Liver (tissue), 9 donors: ENCODE measurements around the gene RIC3. TPM values are rescaled to one million over a fixed set of nuclear protein-coding genes. Genes with fewer than 3 reads are reported as not detected.

Source experiments
- DNase-seq: peaks from one replicate; pipeline ENCODE4 v3.0.0-alpha.2; 2017; ENCODE audit warnings: low spot score
- H3K27ac ChIP-seq, 2 donors: one replicate each; pipeline ENCODE4 v1.7.0; 2013; ENCODE audit warnings: inconsistent platforms in 2 of 2, low read length in 2 of 2, control low read depth in 1 of 2, low read depth in 1 of 2, mild to moderate bottlenecking in 1 of 2
- H3K27me3 ChIP-seq, 4 donors: one replicate each; pipeline versions ENCODE4 v1.6.1 to v1.7.0; 2013; ENCODE audit warnings: low read length in 3 of 4, inconsistent platforms in 1 of 4, mild to moderate bottlenecking in 1 of 4, moderate library complexity in 1 of 4; ENCODE audit not compliant: control insufficient read depth in 4 of 4, insufficient read depth in 4 of 4
- H3K36me3 ChIP-seq, 4 donors: one replicate each; pipeline versions ENCODE4 v1.6.1 to v1.7.0; 2013; ENCODE audit warnings: low read length in 3 of 4, mild to moderate bottlenecking in 3 of 4, low read depth in 1 of 4, moderate library complexity in 1 of 4; ENCODE audit not compliant: control insufficient read depth in 4 of 4, insufficient read depth in 3 of 4
- H3K4me1 ChIP-seq, 4 donors: one replicate each; pipeline versions ENCODE4 v1.6.1 to v1.7.0; 2013; ENCODE audit warnings: low read length in 3 of 4, mild to moderate bottlenecking in 3 of 4, moderate library complexity in 1 of 4; ENCODE audit not compliant: control insufficient read depth in 4 of 4, insufficient read depth in 4 of 4
- H3K4me3 ChIP-seq, 3 donors: one replicate each; pipeline versions ENCODE4 v1.6.1 to v1.7.0; 2013; ENCODE audit warnings: low read length in 3 of 3, control low read depth in 1 of 3, low read depth in 1 of 3, mild to moderate bottlenecking in 1 of 3
- H3K9ac ChIP-seq, 2 donors: one replicate each; pipeline ENCODE4 v1.7.0; 2013; ENCODE audit warnings: low read length in 2 of 2, mild to moderate bottlenecking in 2 of 2, moderate library complexity in 2 of 2, control low read depth in 1 of 2, low read depth in 1 of 2
- H3K9me3 ChIP-seq, 4 donors: one replicate each; pipeline versions ENCODE4 v1.6.1 to v1.7.0; 2013; ENCODE audit warnings: low read length in 3 of 4; ENCODE audit not compliant: control insufficient read depth in 4 of 4
- EGR1 ChIP-seq, 2 donors: IDR thresholded peaks; 2 replicates each; pipeline ENCODE4 v1.6.1; 2016 to 2018; ENCODE audit warnings: antibody characterized with exemption in 2 of 2, low read depth in 2 of 2
- FOXA1 ChIP-seq: IDR thresholded peaks from 2 replicates; pipeline ENCODE4 v1.6.1; 2016; ENCODE audit warnings: antibody characterized with exemption
- GABPA ChIP-seq, 2 donors: IDR thresholded peaks in 1 of 2; conservative IDR thresholded peaks in 1 of 2; 2 replicates each; pipeline ENCODE4 v1.6.1; 2016; ENCODE audit warnings: antibody characterized with exemption in 2 of 2, mild to moderate bottlenecking in 1 of 2, moderate library complexity in 1 of 2
- HNF4A ChIP-seq, 2 donors: conservative IDR thresholded peaks; 2 replicates each; pipeline ENCODE4 v1.6.1; 2016; ENCODE audit warnings: antibody characterized with exemption in 2 of 2, mild to moderate bottlenecking in 2 of 2
- HNF4G ChIP-seq: IDR thresholded peaks from 2 replicates; pipeline ENCODE4 v1.6.1; 2016; ENCODE audit warnings: antibody characterized with exemption
- JUND ChIP-seq, 2 donors: IDR thresholded peaks; 2 replicates each; pipeline ENCODE4 v1.6.1; 2016; ENCODE audit warnings: antibody characterized with exemption in 2 of 2
- NR2F2 ChIP-seq: IDR thresholded peaks from 2 replicates; pipeline ENCODE4 v1.6.1; 2016; ENCODE audit warnings: antibody characterized with exemption
- RAD21 ChIP-seq, 2 donors: IDR thresholded peaks; 2 replicates each; pipeline ENCODE4 v1.6.1; 2016; ENCODE audit warnings: antibody characterized with exemption in 2 of 2, mild to moderate bottlenecking in 2 of 2
- RXRA ChIP-seq, 2 donors: IDR thresholded peaks; 2 replicates each; pipeline ENCODE4 v1.6.1; 2017 to 2018; ENCODE audit warnings: antibody characterized with exemption in 2 of 2, mild to moderate bottlenecking in 1 of 2
- YY1 ChIP-seq: IDR thresholded peaks from 2 replicates; pipeline ENCODE4 v1.6.1; 2016; ENCODE audit warnings: antibody characterized with exemption, mild to moderate bottlenecking
- WGBS: extraction: QIAGEN DNeasy Blood & Tissue Kit; methylation state at CpG from one replicate; pipeline ENCODE4 v1.1.7; 2013; 5-methylcytosine and 5-hydroxymethylcytosine counted together
- polyA plus RNA-seq, 2 donors: library from polyadenylated mRNA; stranded (reverse) in 1 of 2; unstranded in 1 of 2; fragments of 200-250 nt in 1 of 2; fragments of >200 nt in 1 of 2; fragmentation: Nextera tagmentation in 1 of 2; extraction: Ambion mirVana in 1 of 2; gene quantifications; one replicate each; pipeline versions ENCODE4 v1.2.1 to v1.2.3, GENCODE V29; 2013 to 2015
- total RNA-seq, 2 donors: library from RNA; depleted of rRNA; stranded (reverse); fragments of >200 nt; gene quantifications; one replicate each; pipeline ENCODE4 v1.2.3, GENCODE V29; 2014
- TF ChIP-seq, protein P1 (sequence below): IDR thresholded peaks from 2 replicates; pipeline ENCODE4 v1.6.1; 2016; ENCODE audit warnings: antibody characterized with exemption
- TF ChIP-seq, protein P2 (sequence below): fragments of 150-350 bp; IDR thresholded peaks from 2 replicates; pipeline ENCODE4 v1.5.1; 2017; ENCODE audit warnings: improper control_type of control experiment, low read depth, low read length; ENCODE audit not compliant: missing input control
- TF ChIP-seq, protein P3 (sequence below): IDR thresholded peaks from 2 replicates; pipeline ENCODE4 v1.6.1; 2016; ENCODE audit warnings: antibody characterized with exemption, mild to moderate bottlenecking
- donor health status: healthy.
- donor health status: healthy.
- donor health status: healthy.
- donor health status: healthy.
- donor health status: healthy.

Gene RIC3
- total and polyA plus RNA-seq, 4 donors: 0.89 to 9.8 (median 4.5) TPM

DNA sequence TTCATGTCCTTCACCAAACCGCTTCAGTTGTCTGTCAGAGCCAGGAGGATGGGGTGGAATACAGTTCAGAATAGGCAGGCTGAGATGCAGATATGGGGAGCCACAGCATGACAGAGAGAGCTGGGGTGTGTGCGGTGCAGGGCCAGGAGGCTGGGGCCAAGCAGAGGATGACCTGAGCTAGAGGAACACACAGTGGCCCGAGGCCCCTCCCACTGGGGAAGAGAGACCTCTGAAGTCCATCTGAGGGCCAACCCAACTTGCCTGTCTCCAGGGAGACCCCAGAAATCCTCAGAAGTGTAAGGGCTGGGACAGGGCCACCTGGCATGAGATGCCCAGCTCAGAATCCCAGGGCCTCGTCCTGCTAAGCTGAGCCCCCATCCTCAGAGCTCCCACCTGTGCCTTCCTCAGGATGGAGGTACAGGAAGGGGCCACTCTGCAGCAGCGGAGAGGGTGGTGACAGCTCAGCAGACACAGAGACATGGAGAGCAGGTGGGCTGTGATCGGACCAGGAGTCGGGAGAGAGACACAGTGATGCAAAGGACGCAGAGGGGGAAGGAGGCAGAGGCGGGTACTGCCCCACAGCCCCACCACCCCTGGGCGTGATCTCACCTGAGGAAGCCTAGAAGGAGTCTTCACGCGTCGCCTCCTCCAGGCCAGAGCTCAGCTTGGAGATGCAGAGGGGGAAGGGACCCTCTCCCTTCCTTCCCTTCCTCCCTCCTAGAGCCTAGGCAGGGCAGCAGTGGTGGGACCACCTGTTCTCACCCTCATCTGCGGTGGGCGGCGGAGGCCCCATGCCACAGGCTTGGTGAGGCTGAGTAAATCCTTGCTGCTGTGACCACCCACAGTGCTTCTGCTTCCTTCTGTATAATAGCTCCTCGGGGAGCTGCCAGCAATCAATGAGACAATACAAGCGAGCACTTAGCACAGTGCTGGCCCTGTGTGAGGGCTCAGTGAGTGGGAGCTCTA lies 96.9 kb downstream of the RIC3 start:
- no peak for DNase-seq
- Histone ChIP-seq H3K4me1 (peaks cover 4 to 17% (median 14%) of the 10 kb centered on the region in 4 donors), H3K27ac (no peak overlapping the region), H3K4me3 (no peak overlapping the region), H3K36me3 (no peaks in the 10 kb centered on the region), H3K27me3 (no peaks in the 10 kb centered on the region), H3K9me3 (no peaks in the 10 kb centered on the region), H3K9ac (no peak overlapping the region)
- TF ChIP-seq HNF4A (conservative IDR thresholded peaks at IDR 0.05) (no peak), NR2F2 (no peak), YY1 (no peak), EGR1 (IDR thresholded peaks at IDR 0.05; ENCODE audit: low read depth in 2 of 2) (no peak), HNF4G (no peak), JUND (IDR thresholded peaks at IDR 0.05) (no peak), RXRA (IDR thresholded peaks at IDR 0.05) (no peak), FOXA1 (no peak), GABPA (IDR thresholded peaks at IDR 0.05 in 1 of 2, conservative IDR thresholded peaks at IDR 0.05 in 1 of 2) (no peak)
- TF ChIP-seq, protein P1, sequence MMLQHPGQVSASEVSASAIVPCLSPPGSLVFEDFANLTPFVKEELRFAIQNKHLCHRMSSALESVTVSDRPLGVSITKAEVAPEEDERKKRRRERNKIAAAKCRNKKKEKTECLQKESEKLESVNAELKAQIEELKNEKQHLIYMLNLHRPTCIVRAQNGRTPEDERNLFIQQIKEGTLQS: no peak
- TF ChIP-seq, protein P2, sequence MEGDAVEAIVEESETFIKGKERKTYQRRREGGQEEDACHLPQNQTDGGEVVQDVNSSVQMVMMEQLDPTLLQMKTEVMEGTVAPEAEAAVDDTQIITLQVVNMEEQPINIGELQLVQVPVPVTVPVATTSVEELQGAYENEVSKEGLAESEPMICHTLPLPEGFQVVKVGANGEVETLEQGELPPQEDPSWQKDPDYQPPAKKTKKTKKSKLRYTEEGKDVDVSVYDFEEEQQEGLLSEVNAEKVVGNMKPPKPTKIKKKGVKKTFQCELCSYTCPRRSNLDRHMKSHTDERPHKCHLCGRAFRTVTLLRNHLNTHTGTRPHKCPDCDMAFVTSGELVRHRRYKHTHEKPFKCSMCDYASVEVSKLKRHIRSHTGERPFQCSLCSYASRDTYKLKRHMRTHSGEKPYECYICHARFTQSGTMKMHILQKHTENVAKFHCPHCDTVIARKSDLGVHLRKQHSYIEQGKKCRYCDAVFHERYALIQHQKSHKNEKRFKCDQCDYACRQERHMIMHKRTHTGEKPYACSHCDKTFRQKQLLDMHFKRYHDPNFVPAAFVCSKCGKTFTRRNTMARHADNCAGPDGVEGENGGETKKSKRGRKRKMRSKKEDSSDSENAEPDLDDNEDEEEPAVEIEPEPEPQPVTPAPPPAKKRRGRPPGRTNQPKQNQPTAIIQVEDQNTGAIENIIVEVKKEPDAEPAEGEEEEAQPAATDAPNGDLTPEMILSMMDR: no peak
- TF ChIP-seq, protein P3, sequence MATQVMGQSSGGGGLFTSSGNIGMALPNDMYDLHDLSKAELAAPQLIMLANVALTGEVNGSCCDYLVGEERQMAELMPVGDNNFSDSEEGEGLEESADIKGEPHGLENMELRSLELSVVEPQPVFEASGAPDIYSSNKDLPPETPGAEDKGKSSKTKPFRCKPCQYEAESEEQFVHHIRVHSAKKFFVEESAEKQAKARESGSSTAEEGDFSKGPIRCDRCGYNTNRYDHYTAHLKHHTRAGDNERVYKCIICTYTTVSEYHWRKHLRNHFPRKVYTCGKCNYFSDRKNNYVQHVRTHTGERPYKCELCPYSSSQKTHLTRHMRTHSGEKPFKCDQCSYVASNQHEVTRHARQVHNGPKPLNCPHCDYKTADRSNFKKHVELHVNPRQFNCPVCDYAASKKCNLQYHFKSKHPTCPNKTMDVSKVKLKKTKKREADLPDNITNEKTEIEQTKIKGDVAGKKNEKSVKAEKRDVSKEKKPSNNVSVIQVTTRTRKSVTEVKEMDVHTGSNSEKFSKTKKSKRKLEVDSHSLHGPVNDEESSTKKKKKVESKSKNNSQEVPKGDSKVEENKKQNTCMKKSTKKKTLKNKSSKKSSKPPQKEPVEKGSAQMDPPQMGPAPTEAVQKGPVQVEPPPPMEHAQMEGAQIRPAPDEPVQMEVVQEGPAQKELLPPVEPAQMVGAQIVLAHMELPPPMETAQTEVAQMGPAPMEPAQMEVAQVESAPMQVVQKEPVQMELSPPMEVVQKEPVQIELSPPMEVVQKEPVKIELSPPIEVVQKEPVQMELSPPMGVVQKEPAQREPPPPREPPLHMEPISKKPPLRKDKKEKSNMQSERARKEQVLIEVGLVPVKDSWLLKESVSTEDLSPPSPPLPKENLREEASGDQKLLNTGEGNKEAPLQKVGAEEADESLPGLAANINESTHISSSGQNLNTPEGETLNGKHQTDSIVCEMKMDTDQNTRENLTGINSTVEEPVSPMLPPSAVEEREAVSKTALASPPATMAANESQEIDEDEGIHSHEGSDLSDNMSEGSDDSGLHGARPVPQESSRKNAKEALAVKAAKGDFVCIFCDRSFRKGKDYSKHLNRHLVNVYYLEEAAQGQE: no peak
- WGBS: 79% methylated on average over 18 of the region's 18 CpGs

DNA sequence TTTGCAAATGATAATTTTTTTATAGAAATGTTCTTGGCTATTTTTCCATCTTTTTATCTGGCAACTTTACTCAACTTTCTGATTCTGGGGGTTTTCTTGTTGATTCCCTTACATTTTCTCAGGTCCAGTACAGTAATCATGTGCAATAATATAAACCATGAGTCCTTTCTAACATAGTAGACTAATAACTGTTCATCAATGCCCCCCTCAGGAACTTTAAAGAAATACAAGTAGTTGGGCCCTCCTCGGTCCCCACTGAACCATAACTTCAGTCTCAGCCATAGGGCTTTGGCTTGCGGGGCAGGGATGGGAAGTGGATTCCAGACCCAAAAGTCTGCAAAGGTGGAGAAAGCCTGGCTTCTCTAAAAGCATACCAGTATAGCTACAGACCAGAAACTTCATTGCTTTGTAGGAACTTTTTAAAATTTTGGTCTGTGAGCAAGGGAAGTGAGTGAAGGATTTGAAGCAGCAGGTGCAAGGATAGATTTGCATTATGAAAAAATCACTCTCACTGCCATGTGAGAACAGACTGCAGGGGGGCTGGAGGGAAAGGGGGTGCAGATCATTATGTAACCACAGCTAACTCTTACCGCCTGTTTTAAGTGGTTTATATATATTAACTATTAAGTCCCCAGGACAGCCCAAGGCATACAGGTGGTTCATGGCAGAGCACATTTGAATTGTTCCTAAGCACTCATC lies 98.3 kb downstream of the RIC3 start:
- H3K27ac ChIP-seq: no peak overlapping the region
- H3K4me1 ChIP-seq: peaks cover 4 to 17% (median 14%) of the 10 kb centered on the region in 4 donors
- H3K4me3 ChIP-seq: no peak overlapping the region
- H3K36me3 ChIP-seq: no peaks in the 10 kb centered on the region
- 48% methylated on average over 3 of the region's 3 CpGs for WGBS
- H3K9ac ChIP-seq: no peak overlapping the region
- no peak for DNase-seq
- H3K9me3 ChIP-seq: no peaks in the 10 kb centered on the region
- TF ChIP-seq RAD21 (IDR thresholded peaks at IDR 0.05) (peak; percentile 74 to 79), JUND (IDR thresholded peaks at IDR 0.05) (no peak)
- TF ChIP-seq, protein P2: peak; percentile 42
- no peaks in the 10 kb centered on the region for H3K27me3 ChIP-seq
